ENCODE results near the gene ATP1B3. TPM values are rescaled to one million over a fixed set of nuclear protein-coding genes. Genes with fewer than 3 reads are reported as not detected.
A peak's percentile ranks its signal among the peaks of the same experiment; 100 is the strongest.

The ATP1B3 gene
- polyA plus RNA-seq, 1 donor (not counting 4 experiments of a cell fraction or from before 2014, with no cell fraction given): 345 TPM

DNA sequence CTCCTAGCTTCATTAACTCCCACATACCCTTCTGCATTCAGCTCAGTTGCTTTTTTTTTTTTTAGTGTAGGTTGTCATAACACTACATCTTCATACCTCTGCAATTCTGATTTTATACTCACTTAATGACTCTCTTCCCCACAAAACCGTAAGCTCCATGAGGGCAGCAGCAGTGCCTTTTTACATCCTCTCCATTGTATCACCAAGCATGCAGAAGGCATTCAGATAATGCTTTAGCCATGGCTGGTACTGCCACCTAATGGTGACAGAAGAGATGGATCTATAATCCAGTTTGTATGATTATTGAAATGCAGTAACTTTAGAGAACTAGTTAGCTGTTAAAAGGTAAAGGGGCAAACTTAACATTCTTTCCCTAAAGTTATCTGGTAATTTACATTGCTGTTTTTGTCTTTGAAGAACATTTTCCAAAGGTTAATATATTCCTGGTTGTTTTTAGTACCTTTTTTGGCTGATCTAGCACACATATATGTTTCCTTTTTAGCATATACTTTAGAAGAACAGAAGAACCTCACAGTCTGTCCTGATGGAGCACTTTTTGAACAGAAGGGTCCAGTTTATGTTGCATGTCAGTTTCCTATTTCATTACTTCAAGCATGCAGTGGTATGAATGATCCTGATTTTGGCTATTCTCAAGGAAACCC is 36.8 kb downstream of the ATP1B3 start:
- H3K9me3 ChIP-seq (ENCODE audit: control insufficient read depth, low read depth, low read length): no peaks in the 10 kb centered on the region
- H3K9me1 ChIP-seq (ENCODE audit: control insufficient read depth, extremely low read depth, insufficient read depth, low read length): no peaks in the 10 kb centered on the region
- no peaks in the 10 kb centered on the region for H3K4me1 ChIP-seq (ENCODE audit: control insufficient read depth, extremely low read depth, insufficient read depth, low read length)
- no peak overlapping the region for H3K4me2 ChIP-seq (ENCODE audit: control insufficient read depth, extremely low read depth, insufficient read depth, low read depth, low read length)
- dilution Hi-C loops (cut with MboI; ENCODE audit: extremely low pct_ligation_motif_present, low sequenced_read_pairs): no loop called here
- no peak overlapping the region for H2AFZ ChIP-seq (ENCODE audit: control insufficient read depth, low read length)
- H3K9ac ChIP-seq (ENCODE audit: control insufficient read depth, extremely low read depth, insufficient read depth, low read length): no peak overlapping the region
- H3K27ac ChIP-seq (ENCODE audit: control insufficient read depth, insufficient read depth, low read length): no peak overlapping the region
- FAIRE-seq: peak; percentile 9
- no peaks in the 10 kb centered on the region for H3K27me3 ChIP-seq (ENCODE audit: control insufficient read depth, extremely low read depth, insufficient read depth, low read length)
- TF ChIP-seq EZH2 (IDR thresholded peaks at IDR 0.05; ENCODE audit: low read length): no peak
- TF ChIP-seq, protein P1, sequence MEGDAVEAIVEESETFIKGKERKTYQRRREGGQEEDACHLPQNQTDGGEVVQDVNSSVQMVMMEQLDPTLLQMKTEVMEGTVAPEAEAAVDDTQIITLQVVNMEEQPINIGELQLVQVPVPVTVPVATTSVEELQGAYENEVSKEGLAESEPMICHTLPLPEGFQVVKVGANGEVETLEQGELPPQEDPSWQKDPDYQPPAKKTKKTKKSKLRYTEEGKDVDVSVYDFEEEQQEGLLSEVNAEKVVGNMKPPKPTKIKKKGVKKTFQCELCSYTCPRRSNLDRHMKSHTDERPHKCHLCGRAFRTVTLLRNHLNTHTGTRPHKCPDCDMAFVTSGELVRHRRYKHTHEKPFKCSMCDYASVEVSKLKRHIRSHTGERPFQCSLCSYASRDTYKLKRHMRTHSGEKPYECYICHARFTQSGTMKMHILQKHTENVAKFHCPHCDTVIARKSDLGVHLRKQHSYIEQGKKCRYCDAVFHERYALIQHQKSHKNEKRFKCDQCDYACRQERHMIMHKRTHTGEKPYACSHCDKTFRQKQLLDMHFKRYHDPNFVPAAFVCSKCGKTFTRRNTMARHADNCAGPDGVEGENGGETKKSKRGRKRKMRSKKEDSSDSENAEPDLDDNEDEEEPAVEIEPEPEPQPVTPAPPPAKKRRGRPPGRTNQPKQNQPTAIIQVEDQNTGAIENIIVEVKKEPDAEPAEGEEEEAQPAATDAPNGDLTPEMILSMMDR (optimal IDR thresholded peaks at IDR 0.05 in 1 of 3, IDR thresholded peaks at IDR 0.05 in 1 of 3, conservative IDR thresholded peaks at IDR 0.05 in 1 of 3; ENCODE audit: extremely low read depth in 1 of 3, insufficient read depth in 2 of 3, low read length in 3 of 3): peak; percentile 41 to 68 (median 57)
- peaks cover 2% of the 10 kb centered on the region for H3K79me2 ChIP-seq (ENCODE audit: control insufficient read depth, insufficient read depth, low read length)
- DNase-seq (ENCODE audit: low read depth, low spot score): no peak
- no peak overlapping the region for H3K4me3 ChIP-seq (ENCODE audit: control insufficient read depth in 2 of 3, extremely low read depth in 1 of 3, insufficient read depth in 2 of 3, low read depth in 1 of 3, low read length in 3 of 3)
- peaks cover 22 to 56% of the 10 kb centered on the region in 2 experiments for H3K36me3 ChIP-seq (ENCODE audit: control insufficient read depth in 2 of 2, extremely low read depth in 1 of 2, insufficient read depth in 2 of 2, low read length in 2 of 2)
- H4K20me1 ChIP-seq (ENCODE audit: control insufficient read depth, extremely low read depth, insufficient read depth, low read length): no peaks in the 10 kb centered on the region

- Histone ChIP-seq H3K27ac (ENCODE audit: control insufficient read depth, insufficient read depth, low read length) (no peak overlapping the region), H3K4me3 (ENCODE audit: control insufficient read depth in 2 of 3, extremely low read depth in 1 of 3, insufficient read depth in 2 of 3, low read depth in 1 of 3, low read length in 3 of 3) (no peak overlapping the region), H3K27me3 (ENCODE audit: control insufficient read depth, extremely low read depth, insufficient read depth, low read length) (no peaks in the 10 kb centered on the region), H3K36me3 (ENCODE audit: control insufficient read depth in 2 of 2, extremely low read depth in 1 of 2, insufficient read depth in 2 of 2, low read length in 2 of 2) (peaks cover 20 to 52% of the 10 kb centered on the region in 2 experiments), H2AFZ (ENCODE audit: control insufficient read depth, low read length) (no peak overlapping the region), H3K9me1 (ENCODE audit: control insufficient read depth, extremely low read depth, insufficient read depth, low read length) (no peaks in the 10 kb centered on the region), H3K4me1 (ENCODE audit: control insufficient read depth, extremely low read depth, insufficient read depth, low read length) (no peaks in the 10 kb centered on the region), H4K20me1 (ENCODE audit: control insufficient read depth, extremely low read depth, insufficient read depth, low read length) (no peaks in the 10 kb centered on the region), H3K79me2 (ENCODE audit: control insufficient read depth, insufficient read depth, low read length) (no peaks in the 10 kb centered on the region), H3K9me3 (ENCODE audit: control insufficient read depth, low read depth, low read length) (no peaks in the 10 kb centered on the region), H3K4me2 (ENCODE audit: control insufficient read depth, extremely low read depth, insufficient read depth, low read depth, low read length) (no peak overlapping the region), H3K9ac (ENCODE audit: control insufficient read depth, extremely low read depth, insufficient read depth, low read length) (no peak overlapping the region)
- dilution Hi-C loops (cut with MboI; ENCODE audit: extremely low pct_ligation_motif_present, low sequenced_read_pairs): no loop called here
- FAIRE-seq (no peak), DNase-seq (ENCODE audit: low read depth, low spot score) (no peak)
- TF ChIP-seq, protein P1 (optimal IDR thresholded peaks at IDR 0.05 in 1 of 3, IDR thresholded peaks at IDR 0.05 in 1 of 3, conservative IDR thresholded peaks at IDR 0.05 in 1 of 3; ENCODE audit: extremely low read depth in 1 of 3, insufficient read depth in 2 of 3, low read length in 3 of 3): no peak
- no peak for TF ChIP-seq EZH2 (IDR thresholded peaks at IDR 0.05; ENCODE audit: low read length)
Measured at GRCh38 chr3:141914311-141914710, 37.9 kb downstream of the ATP1B3 start.

Data from keratinocyte (primary cell).